ENCODE results near the gene CNGA3.

DNA sequence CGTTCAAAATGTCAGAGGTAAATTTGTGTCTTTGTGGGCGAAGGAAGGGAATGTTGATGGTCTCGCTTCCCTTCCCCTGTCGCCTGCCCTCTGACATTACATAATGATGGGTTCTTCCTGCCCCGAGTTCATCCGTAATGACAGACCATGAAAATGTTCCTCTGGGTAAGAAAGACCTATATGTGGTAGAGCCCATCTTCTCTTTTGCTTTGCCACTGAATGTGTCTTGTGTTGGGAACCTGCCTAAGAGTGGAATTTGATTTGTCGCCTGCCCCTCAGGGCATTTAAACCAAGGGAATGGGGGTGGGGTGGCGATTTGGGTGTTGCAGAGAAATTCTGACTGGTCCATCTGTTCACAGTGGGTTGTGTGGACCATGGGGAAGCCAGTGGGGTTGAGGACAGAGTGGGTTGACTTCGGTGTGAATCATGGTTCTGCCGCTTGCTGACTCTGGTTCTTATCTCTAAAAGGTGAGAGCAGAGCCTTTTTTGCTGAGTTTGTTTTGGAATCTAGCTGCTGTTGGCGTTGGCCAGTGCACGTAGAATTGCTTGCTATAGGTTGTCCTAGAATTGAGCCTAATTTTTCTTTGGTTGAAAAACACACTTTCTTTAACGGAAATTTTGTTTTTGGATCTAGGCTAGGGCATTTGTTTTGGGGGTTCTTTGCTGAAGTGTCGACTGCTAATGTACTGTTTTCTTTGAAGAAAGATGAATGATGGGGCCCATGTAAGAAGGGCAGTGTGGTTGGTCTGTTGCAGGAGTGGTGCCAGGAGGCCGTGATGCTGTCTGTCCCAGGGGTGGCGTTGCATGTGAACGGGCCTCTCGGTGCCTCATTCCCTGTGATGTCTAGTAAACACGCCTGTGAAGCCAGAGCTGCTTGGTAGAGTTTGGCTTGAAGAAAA is 99.7 kb downstream of the CNGA3 start:
- TF ChIP-seq POLR2A (IDR thresholded peaks at IDR 0.05), result no peak
- TF ChIP-seq, protein P1, sequence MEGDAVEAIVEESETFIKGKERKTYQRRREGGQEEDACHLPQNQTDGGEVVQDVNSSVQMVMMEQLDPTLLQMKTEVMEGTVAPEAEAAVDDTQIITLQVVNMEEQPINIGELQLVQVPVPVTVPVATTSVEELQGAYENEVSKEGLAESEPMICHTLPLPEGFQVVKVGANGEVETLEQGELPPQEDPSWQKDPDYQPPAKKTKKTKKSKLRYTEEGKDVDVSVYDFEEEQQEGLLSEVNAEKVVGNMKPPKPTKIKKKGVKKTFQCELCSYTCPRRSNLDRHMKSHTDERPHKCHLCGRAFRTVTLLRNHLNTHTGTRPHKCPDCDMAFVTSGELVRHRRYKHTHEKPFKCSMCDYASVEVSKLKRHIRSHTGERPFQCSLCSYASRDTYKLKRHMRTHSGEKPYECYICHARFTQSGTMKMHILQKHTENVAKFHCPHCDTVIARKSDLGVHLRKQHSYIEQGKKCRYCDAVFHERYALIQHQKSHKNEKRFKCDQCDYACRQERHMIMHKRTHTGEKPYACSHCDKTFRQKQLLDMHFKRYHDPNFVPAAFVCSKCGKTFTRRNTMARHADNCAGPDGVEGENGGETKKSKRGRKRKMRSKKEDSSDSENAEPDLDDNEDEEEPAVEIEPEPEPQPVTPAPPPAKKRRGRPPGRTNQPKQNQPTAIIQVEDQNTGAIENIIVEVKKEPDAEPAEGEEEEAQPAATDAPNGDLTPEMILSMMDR (IDR thresholded peaks at IDR 0.05), result no peak
- no peak for TF ChIP-seq EP300 (IDR thresholded peaks at IDR 0.05)
- no peak for TF ChIP-seq POLR2AphosphoS5 (IDR thresholded peaks at IDR 0.05)

Measured in sigmoid colon (tissue), 4 donors.